ENCODE results near the gene ICE1. TPM values are rescaled to one million over a fixed set of nuclear protein-coding genes. Genes with fewer than 3 reads are reported as not detected.
A peak's percentile ranks its signal among the peaks of the same experiment; 100 is the strongest.
"Not testable (repeated sequence)": the region's sequence is repeated elsewhere in the genome, so short reads cannot be mapped to it uniquely, and the experiment has no call there.

ICE1 gene
- total RNA-seq, 1 experiment from 2014 or later = 24.4 TPM

GRCh38 chr5:5398071-5398470, 24.4 kb upstream of the ICE1 start:
- no peak for DNase-seq (ENCODE audit: low read depth)

DNA sequence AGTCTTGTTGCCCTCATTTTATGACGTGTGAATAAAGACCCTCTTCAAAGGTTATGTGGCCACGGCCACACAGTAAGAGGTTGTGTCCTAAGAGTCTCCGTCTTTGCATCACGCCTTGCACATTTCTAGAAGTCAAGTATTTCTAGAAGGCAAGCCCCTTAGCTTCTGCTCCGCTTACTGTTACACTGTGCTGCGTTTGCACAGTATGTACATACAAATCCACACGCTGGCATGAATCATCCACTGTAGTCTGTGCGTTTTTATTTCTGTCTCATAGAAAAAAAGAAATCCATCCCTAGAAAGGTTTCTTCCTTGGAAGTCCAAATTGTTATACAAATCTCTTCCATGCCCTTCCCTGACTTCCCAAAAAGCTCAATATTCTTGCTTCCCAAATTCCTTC, 21.4 kb upstream of the ICE1 start:
- DNase-seq (ENCODE audit: low read depth) = no peak

- DNase-seq (ENCODE audit: low read depth) = no peak
Observed at GRCh38 chr5:5403741-5404140, 18.7 kb upstream of the ICE1 start.

GRCh38 chr5:5404381-5404780, 18.1 kb upstream of the ICE1 start:
- peak; percentile 48 for DNase-seq (ENCODE audit: low read depth)

- no peak for DNase-seq (ENCODE audit: low read depth)
Observed at GRCh38 chr5:5405441-5405840, 17.0 kb upstream of the ICE1 start.

DNA sequence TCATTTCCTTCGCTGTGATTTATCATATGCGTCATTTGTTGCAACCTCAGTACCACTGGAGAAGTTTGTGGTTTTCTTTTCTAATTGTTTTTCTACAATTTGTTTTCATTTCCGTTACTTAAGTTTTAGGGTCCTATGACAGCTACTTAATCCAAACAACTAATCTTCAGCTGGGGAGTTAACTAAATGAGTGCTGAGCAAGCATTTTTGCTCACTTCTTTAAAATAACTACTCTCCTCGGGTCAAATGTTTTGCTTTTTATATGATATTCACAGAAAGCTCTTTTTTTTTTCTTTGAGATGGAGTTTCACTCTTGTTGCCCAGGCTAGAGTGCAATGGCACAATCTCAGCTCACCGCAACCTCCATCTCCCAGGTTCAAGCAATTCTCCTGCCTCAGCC, 14.6 kb upstream of the ICE1 start:
- no peak for DNase-seq (ENCODE audit: low read depth)

DNA sequence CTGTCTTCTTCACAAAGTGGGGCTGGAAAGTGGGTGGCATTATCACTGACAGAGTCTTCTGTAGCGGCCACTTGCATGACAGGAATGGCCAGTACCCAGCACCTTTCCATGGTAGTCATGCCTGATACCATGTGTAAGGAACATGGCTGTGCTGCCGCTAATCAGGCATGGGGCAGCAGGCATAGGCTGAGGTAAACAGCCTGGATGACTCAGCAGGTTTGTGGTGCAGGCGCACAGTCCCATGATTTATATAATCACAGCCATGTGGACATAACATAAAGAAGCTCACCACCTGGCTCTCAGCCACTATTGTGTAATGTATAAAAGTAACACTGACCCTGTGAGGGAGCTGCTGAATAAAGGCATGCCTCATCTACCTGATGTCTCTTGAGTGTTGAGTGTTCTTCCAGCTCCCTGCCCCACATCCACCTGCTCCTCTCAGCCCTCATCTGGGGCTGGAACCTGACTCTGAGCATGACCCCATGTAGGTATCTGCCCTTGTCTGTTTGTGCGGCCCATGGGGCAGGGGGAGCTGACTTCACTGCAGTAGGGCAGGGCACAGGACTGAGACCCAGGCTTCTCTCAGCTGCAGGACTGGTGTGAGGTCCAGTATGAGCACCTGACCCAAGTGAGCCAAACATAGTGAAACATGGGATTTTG, 13.2 kb upstream of the ICE1 start:
- peak; percentile 26 for DNase-seq (ENCODE audit: low read depth)

DNA sequence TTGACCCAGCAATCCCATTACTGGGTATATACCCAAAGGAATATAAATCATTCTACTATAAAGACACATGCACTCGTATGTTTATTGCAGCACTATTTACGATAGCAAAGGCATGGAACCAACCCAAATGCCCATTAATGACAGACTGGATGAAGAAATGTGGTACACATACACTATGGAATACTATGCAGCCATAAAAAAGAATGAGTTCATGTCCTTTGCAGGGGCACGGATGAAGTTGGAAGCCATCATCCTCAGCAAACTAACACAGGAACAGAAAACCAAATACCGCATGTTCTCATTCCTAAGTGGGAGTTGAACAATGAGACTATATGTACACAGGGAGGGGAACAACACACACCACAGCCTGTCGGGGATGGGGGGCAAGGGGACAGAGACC, 8.6 kb upstream of the ICE1 start:
- DNase-seq (ENCODE audit: low read depth) = not testable (repeated sequence)

GRCh38 chr5:5414999-5415398, 7.5 kb upstream of the ICE1 start:
- no peak for DNase-seq (ENCODE audit: low read depth)

DNA sequence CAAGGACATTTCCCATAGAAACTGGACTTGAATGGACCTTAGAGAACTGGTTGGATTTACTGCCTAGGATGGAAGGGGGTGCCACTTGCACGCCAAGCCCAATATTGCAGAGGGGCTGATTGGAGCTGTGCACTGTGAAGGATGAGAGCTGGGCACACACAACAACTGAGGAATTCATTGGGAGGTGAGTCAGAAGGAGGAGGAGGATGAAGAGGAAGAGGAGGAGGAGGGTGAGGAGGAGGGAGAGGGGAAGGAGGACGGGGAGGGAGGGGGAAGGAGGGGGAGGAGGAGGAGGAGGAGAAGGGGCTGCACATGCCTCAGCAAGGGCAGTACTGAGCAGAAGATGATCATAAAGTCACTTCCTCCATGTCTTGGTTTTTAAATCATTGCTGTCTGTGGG, 5.7 kb upstream of the ICE1 start:
- DNase-seq (ENCODE audit: low read depth) = peak; percentile 27

DNA sequence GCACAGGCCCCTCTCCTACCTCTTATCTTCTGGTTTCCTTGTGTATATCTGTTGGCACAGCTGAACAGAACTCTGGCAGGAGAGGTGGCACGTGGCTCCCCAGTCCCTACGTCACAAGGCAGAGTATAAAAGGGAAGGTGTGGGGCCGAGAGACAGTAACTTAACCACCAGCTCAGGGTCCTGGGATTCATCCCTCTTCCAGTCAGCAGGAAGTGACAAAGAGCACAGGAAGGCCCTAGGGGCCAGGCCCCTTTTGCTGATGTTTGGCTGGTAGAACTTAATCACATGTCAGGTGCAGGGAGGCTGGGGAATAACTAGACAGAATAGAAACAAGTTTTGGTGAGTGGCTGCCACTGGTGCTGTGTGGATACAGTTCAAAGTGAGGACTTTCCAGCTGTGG, 4.5 kb upstream of the ICE1 start:
- peak; percentile 32 for DNase-seq (ENCODE audit: low read depth)

DNA sequence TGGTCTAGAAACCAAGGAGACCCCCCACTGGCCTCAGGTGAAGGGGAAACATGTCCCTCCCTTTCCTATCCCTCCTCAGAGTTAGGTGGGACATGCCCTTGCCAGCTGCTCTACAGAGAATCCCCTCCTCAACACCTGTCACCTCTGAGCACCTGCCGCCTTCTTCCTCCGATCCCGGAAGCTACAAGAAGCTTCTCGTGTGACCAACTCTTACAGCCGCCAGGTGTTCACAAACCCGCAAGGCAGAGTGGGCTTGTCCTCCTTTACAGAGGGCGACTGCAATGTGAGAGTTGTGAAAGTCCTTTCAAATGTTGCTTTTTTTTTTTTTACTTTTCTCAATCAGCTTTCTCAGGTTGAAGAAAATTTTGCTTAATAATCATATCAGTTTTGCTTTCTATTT, 3.7 kb upstream of the ICE1 start:
- no peak for DNase-seq (ENCODE audit: low read depth)

GRCh38 chr5:5419291-5420210, 2.9 kb upstream of the ICE1 start:
- DNase-seq (ENCODE audit: low read depth) = peak; percentile 80

GRCh38 chr5:5420251-5420650, 2.2 kb upstream of the ICE1 start:
- no peak for DNase-seq (ENCODE audit: low read depth)

- no peak for DNase-seq (ENCODE audit: low read depth)
Observed at GRCh38 chr5:5421149-5421960, 1.1 kb upstream of the ICE1 start.

DNA sequence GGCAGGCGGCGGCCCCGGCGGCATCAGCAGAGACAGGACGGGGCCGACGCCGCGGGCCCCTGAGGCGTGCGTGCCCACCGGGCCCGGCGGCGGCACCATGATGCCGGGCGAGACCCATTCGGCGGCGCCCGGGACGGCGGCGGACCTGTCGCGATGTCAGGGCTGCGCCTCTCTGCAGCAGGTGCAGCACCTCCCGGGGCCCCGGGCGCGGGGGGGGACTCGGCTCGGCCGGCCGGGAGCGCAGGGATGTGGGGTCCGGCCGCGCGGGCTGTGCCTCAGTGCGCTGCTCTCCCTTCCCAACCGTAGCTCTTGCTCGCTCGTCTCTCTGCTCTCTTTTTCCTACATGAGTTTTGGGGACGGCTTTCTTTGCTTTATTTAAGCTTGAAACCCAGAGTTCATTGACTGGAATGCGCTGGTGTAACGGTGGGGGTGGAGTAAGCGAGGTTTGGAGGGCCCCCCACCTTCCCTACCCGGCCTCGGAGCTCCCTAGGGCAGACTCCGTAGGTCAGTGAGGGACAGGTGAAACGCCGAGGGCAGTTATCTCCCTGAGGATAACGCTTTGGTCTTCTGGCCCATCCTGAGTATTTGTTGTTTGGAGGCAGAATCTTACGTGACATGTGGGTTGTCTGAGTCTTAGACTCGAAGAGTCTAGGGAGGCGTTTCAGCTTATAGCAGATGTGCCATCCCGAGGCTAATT, 490 bp downstream of the ICE1 start:
- DNase-seq (ENCODE audit: low read depth) = peak; percentile 25

GRCh38 chr5:5423586-5423985, 1.1 kb downstream of the ICE1 start:
- DNase-seq (ENCODE audit: low read depth) = no peak

GRCh38 chr5:5424736-5425135, 2.3 kb downstream of the ICE1 start:
- DNase-seq (ENCODE audit: low read depth) = no peak

GRCh38 chr5:5430136-5430535, 7.7 kb downstream of the ICE1 start:
- no peak for DNase-seq (ENCODE audit: low read depth)

- peak; percentile 54 for DNase-seq (ENCODE audit: low read depth)
Observed at GRCh38 chr5:5432020-5432707, 9.7 kb downstream of the ICE1 start.

DNA sequence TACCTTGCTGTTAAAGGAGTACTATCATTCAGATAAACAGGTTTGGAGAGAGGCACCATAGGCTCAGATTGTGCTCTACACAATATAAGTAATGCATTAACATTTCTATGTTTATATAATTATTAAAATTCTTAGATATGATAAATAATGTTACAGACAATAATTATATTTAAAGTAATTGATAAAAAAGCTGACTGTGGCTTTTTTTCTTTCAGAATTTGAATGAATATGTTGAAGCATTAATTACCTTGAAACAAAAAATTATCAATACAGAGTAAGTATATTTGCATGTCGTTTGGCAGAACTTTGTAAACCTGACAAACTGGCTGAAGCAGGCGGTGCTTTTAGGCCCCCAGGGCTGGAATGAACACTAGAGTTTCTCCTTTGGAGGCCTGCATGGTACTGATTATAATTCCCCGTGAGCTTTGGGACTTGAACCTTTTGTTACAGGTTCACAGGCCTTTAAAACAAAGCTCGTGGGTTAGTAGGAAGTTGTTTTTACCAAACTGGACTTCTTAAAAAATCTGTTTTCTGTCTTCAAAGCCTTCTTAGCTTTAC, 13.8 kb downstream of the ICE1 start:
- DNase-seq (ENCODE audit: low read depth) = no peak

Data from Daoy (cell line).